HG03442 (cell line): ENCODE measurements around the gene SCARF2.
"Not testable (repeated sequence)": the region's sequence is repeated elsewhere in the genome, so short reads cannot be mapped to it uniquely, and the experiment has no call there.

ENCODE experiments used
- ATAC-seq: cut with Tn5 transposase; IDR thresholded peaks from one replicate; pipeline ENCODE4 v1.9.1; 2021; ENCODE audit warnings: mild to moderate bottlenecking, moderate library complexity; ENCODE audit not compliant: unreplicated experiment

SCARF2 gene

DNA sequence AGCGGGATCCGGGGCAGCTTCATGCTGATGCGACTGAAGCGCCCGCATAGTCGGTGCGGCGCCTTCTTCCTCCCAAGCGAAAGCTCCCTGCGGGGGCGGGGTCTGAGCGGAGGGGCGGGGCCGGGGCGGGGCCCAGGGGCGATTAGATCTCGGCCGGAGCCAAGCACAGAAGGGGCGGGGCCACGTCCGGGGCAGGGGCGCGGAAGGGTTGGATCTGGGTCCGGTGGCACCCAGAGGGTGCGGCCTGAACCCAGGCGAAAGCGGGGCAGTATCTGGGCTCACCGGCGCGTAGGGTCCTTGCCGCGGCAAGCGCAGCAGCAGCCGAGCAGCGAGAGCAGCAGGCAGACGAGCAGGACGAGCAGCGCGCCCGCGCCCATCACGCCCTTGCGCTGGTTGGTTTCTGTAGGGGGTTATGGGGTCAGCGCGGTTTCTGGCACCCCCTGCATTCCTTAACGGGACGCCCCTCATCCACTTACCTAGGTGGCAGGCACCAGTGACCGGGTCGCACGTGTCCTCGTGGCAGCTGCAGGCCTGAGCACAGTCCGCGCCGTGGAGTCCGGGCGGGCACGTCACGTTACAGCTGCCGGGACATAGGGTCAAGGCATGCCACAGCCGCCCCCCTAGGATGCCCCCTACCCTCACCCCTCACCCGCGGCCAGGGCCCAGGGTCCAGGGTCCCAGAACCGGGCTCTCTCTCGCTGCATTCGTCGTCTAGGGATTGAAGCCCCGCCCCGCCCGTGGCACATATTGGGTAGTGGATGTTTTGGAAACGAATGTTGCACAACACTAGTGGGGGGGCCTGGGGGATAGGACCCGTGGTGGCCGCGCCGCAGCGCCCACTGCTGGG is 8.1 kb downstream of the SCARF2 start:
- ATAC-seq = no peak

DNA sequence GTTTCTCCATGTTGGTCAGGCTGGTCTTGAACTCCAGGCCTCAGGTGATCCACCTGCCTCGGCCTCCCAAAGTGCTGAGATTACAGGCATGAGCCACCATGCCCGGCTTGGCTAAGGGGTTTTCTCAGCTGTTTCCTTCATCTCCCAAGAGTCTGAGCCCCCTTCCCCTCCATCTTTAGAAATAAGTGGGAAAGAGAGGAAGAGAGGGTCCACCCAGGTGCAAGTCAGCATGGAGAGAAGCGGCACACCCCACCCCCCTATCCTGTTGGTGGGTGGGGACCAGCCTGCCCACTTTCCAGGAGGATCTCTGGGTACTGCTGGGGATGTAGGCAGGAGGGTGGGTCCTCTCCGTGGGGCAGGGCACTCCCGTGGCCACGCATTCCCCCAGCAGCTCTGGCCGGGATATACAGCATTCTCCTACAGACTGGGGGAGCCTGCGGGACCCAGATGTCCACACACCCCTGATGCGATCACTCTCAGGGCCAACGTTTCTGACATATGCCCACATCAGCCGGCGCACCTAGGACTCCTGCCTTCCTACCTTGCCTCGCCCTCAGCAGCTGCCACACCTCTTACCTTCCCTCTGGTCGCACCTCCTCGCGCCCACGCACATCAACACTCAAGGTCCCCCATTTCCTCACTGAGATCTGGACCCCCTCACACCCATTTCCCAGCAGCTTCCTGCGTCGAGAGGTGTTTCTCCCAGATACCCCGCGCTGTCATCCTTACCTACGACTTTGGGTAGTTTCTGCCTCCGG is 8.9 kb downstream of the SCARF2 start:
- no peak for ATAC-seq

GRCh38 chr22:20427945-20428417 is 9.6 kb downstream of the SCARF2 start:
- no peak for ATAC-seq

GRCh38 chr22:20427104-20427944 is 10.3 kb downstream of the SCARF2 start:
- no peak for ATAC-seq

- no peak for ATAC-seq
Observed at GRCh38 chr22:20426259-20426615, 11.4 kb downstream of the SCARF2 start.

DNA sequence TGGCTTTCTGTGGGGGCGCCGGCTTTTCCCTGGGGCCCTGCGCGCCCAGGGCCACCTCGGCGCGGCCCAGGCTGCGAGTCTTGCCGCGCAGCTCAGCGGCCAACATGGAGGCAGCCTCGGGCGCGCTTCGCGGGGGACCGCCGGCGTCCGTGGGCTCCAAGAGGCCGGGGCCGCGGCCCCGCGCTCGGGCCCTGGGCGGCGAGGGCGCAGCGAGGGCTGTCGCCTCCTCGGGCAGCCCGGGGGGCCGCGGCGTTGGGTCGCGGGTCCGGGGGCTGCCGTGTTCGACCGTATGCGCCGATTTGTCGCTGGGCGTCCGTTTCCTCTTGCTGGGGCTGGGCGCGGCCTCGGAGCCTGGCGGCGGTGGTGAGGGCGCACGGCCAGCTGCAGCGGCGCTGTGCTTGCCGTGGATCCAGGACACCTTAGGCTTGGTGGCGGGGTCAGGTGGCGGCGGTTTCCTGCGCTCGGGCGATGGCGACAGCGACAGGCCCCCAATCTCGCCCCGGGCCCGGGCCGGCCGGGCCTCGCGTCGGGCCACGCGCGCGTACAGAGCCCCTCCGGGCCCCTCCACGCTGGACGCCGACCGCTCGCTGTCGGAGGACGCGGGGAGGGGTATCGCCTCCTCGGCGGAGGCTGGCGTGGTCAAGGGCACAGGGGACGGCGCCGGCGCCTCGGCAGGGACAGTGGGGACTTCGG is 11.9 kb downstream of the SCARF2 start:
- ATAC-seq = no peak

DNA sequence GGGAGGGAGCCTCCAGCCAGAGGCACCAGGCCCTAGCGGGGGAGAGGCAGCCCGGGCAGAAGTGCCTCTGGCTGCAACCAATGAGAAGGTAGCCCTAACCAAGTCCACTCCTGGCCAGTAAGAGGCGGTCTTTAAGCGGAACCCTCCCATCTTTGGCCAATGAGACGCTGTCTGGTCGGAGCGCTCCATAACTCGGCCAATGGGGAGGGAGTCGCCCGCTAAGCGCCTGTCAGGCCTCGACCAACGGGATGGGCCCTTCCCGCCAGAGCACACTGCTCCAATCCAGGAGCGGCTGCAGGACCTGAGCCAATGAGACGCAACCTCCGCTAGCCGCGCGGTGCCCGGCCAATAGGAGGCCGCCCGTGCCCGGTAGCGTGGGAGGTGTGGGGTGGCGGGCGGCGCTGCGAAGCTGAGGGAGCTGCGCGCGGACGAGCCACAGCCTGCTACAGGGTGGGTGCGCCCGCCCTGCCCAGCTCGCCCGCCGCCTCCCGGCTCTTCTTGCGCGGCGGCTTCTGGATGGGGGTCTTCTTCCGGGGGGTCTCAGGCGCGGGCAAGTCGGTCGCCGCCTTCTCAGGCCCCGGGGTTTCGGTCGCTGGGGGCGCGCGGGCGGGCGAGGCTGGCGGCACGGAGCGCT is 12.6 kb downstream of the SCARF2 start:
- no peak for ATAC-seq

GRCh38 chr22:20424568-20424931 is 13.1 kb downstream of the SCARF2 start:
- no peak for ATAC-seq

DNA sequence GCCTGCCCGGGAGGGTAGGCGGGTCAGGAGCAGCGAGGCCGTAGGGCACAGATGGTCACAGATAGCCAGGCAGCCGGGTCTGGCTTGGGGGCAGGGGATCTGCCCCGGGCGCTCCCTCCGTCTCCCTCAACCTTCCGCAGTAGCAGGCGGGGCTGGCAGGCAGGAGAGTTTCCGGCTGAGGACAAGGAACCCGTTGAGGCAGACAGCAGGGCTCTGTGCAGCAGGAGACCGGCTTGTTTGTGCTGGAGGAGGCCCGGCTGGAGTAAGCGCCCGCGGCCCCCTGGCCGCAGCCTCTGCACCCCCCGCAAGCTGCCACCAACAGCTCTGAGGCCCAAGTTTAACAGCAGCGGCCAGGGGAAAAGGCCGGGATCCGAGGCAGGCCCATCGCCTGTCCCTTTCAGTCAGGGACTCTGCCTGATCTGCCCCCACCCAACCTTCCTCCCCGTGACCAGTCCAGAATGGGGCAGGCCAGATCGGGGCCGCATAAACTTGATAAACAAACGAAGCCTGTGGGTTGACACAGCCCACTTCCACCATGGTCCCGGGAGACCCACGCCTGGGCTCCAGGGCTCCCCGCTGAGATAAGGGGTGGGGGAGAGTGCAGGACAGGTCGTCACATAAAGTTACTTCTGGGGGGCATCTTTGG is 13.6 kb downstream of the SCARF2 start:
- no peak for ATAC-seq

GRCh38 chr22:20423008-20423905 is 14.4 kb downstream of the SCARF2 start:
- no peak for ATAC-seq

GRCh38 chr22:20422271-20423007 is 15.2 kb downstream of the SCARF2 start:
- no peak for ATAC-seq

GRCh38 chr22:20421507-20421874 is 16.1 kb downstream of the SCARF2 start:
- no peak for ATAC-seq

GRCh38 chr22:20420157-20420842 is 17.3 kb downstream of the SCARF2 start:
- no peak for ATAC-seq

DNA sequence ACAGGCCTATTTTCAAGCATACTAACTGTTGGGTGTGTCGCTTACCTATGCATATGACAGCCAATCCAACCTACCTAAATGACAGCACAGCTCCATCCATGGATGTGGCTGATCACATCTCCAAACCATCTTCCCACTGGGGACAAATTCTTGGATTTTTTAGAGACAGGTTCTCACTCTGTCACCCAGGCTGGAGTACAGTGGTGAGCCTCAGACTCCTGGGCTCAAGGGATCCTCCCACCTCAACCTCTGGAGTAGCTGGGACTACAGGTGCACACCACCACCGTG is 18.0 kb downstream of the SCARF2 start:
- no peak for ATAC-seq

- no peak for ATAC-seq
Observed at GRCh38 chr22:20418211-20418788, 19.3 kb downstream of the SCARF2 start.

DNA sequence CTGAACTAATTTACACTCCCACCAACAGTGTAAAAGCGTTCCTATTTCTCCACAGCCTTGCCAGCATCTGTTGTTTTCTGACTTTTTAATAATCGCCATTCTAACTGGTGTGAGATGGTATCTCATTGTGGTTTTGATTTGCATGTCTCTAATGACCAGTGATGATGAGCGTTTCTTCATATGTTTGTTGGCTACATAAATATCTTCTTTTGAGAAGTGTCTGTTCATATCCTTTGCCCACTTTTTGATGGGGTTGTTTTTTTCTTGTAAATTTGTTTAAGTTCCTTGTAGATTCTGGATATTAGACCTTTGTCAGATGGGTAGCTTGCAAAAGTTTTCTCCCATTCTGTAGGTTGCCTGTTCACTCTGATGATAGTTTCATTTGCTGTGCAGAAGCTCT is 21.9 kb downstream of the SCARF2 start:
- not testable (repeated sequence) for ATAC-seq

DNA sequence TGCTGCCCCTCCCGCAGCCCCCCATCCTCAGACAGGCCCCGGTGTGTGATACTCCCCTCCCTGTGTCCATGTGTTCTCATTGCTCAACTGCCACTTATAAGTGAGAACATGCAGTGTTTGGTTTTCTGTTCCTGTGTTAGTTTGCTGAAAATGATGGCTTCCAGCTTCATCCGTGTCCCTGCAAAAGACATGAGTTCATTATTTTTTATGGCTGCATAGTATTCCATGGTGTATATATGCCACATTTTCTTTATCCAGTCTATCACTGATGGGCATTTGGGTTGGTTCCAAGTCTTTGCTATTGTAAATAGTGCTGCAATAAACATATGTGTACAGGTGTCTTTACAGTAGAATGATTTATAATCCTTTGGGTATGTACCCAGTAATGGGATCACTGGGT is 22.4 kb downstream of the SCARF2 start:
- not testable (repeated sequence) for ATAC-seq
